KMS-11 (cell line): ENCODE measurements around the gene ABCB9.

Experiments
- H2AFZ ChIP-seq: fragments of 200-600 bp; sonication (generic); 2 replicates; pipeline ENCODE4 v1.6.1; 2016; ENCODE audit warnings: antibody characterized with exemption, mixed run types, low read depth
- H3K27ac ChIP-seq: fragments of 200-600 bp; sonication (generic); 2 replicates; pipeline ENCODE4 v1.6.1; 2016; ENCODE audit warnings: mild to moderate bottlenecking, mixed run types
- H3K27me3 ChIP-seq: fragments of 200-600 bp; sonication (generic); 2 replicates; pipeline ENCODE4 v1.6.1; 2017; ENCODE audit warnings: mild to moderate bottlenecking, low read depth, mixed run types, moderate library complexity; ENCODE audit not compliant: insufficient read depth
- H3K36me3 ChIP-seq: fragments of 200-600 bp; sonication (generic); 2 replicates; pipeline ENCODE4 v1.6.1; 2017; ENCODE audit warnings: mild to moderate bottlenecking, mixed run types; ENCODE audit not compliant: insufficient read depth
- H3K4me1 ChIP-seq: fragments of 200-600 bp; sonication (generic); 2 replicates; pipeline ENCODE4 v1.6.1; 2016; ENCODE audit warnings: mild to moderate bottlenecking, low read depth, mixed run types; ENCODE audit not compliant: poor library complexity, severe bottlenecking
- H3K4me2 ChIP-seq: fragments of 200-600 bp; sonication (generic); 2 replicates; pipeline ENCODE4 v1.7.0; 2016; ENCODE audit warnings: mild to moderate bottlenecking, mixed run types
- H3K4me3 ChIP-seq: fragments of 200-600 bp; sonication (generic); IDR thresholded peaks from 2 replicates; pipeline ENCODE4 v1.6.1; 2017; ENCODE audit warnings: low read depth, low read length, mixed read lengths; ENCODE audit not compliant: insufficient read depth
- H3K79me2 ChIP-seq: fragments of 200-600 bp; sonication (generic); 2 replicates; pipeline ENCODE4 v1.6.1; 2016; ENCODE audit warnings: low read depth, mixed run types; ENCODE audit not compliant: insufficient read depth
- H3K9ac ChIP-seq: fragments of 200-600 bp; sonication (generic); 2 replicates; pipeline ENCODE4 v1.6.1; 2016; ENCODE audit warnings: mild to moderate bottlenecking, mixed run types
- H4K20me1 ChIP-seq: fragments of 200-600 bp; sonication (generic); 2 replicates; pipeline ENCODE4 v1.6.1; 2016; ENCODE audit warnings: mild to moderate bottlenecking, mixed run types; ENCODE audit not compliant: insufficient read depth
- CTCF ChIP-seq: fragments of 200-600 bp; sonication (generic); conservative IDR thresholded peaks from 2 replicates; pipeline ENCODE4 v1.6.1; 2017; ENCODE audit warnings: low read depth, mild to moderate bottlenecking, antibody characterized with exemption, low read length, moderate library complexity, mixed read lengths

The ABCB9 gene

GRCh38 chr12:122964439-122965257 lies 1.6 kb downstream of the ABCB9 start:
- Histone ChIP-seq H3K4me1 (no peaks in the 10 kb centered on the region), H2AFZ (no peak overlapping the region), H3K27me3 (no peaks in the 10 kb centered on the region), H3K79me2 (no peaks in the 10 kb centered on the region), H3K9ac (no peak overlapping the region), H3K36me3 (no peaks in the 10 kb centered on the region), H3K4me3 (no peak overlapping the region), H4K20me1 (no peaks in the 10 kb centered on the region), H3K27ac (no peak overlapping the region), H3K4me2 (no peak overlapping the region)
- TF ChIP-seq CTCF: no peak

- no peak for TF ChIP-seq CTCF
- no peaks in the 10 kb centered on the region for H3K4me1 ChIP-seq
- H3K36me3 ChIP-seq: no peaks in the 10 kb centered on the region
- H2AFZ ChIP-seq: no peak overlapping the region
- no peaks in the 10 kb centered on the region for H3K27me3 ChIP-seq
- no peak overlapping the region for H3K27ac ChIP-seq
- H3K4me3 ChIP-seq: no peak overlapping the region
- no peaks in the 10 kb centered on the region for H4K20me1 ChIP-seq
- no peak overlapping the region for H3K4me2 ChIP-seq
- no peaks in the 10 kb centered on the region for H3K79me2 ChIP-seq
- H3K9ac ChIP-seq: no peak overlapping the region
These were observed 2.4 kb downstream of the ABCB9 start for GRCh38 chr12:122963941-122964265.

- Histone ChIP-seq H3K9ac (no peak overlapping the region), H3K36me3 (no peaks in the 10 kb centered on the region), H4K20me1 (no peaks in the 10 kb centered on the region), H3K79me2 (no peaks in the 10 kb centered on the region), H3K27me3 (no peaks in the 10 kb centered on the region), H3K4me2 (no peak overlapping the region), H3K27ac (no peak overlapping the region), H3K4me1 (no peaks in the 10 kb centered on the region), H2AFZ (no peak overlapping the region), H3K4me3 (no peak overlapping the region)
- TF ChIP-seq CTCF: no peak
These were observed 4.5 kb downstream of the ABCB9 start for GRCh38 chr12:122961531-122962329.

GRCh38 chr12:122960193-122960569 lies 6.1 kb downstream of the ABCB9 start:
- no peak overlapping the region for H3K27ac ChIP-seq

More at GRCh38 chr12:122960193-122960569, 6.1 kb downstream of the ABCB9 start:
- Histone ChIP-seq H3K9ac (no peak overlapping the region), H3K27me3 (no peaks in the 10 kb centered on the region), H3K4me2 (no peak overlapping the region), H3K4me1 (no peaks in the 10 kb centered on the region), H3K79me2 (no peaks in the 10 kb centered on the region), H2AFZ (no peak overlapping the region), H3K4me3 (no peak overlapping the region), H4K20me1 (no peaks in the 10 kb centered on the region), H3K36me3 (no peaks in the 10 kb centered on the region)
- no peak for TF ChIP-seq CTCF
